HG03469 (cell line): ENCODE measurements around the gene TNFRSF9.
"Not testable (repeated sequence)": the region's sequence is repeated elsewhere in the genome, so short reads cannot be mapped to it uniquely, and the experiment has no call there.

Source experiments
- ATAC-seq: cut with Tn5 transposase; IDR thresholded peaks from one replicate; pipeline ENCODE4 v1.9.1; 2021; ENCODE audit warnings: mild to moderate bottlenecking, moderate library complexity, moderate number of reproducible peaks; ENCODE audit not compliant: unreplicated experiment

Gene TNFRSF9

GRCh38 chr1:7921796-7922195 is 18.8 kb downstream of the TNFRSF9 start:
- ATAC-seq, result no peak

- no peak for ATAC-seq
These were observed 20.8 kb downstream of the TNFRSF9 start for GRCh38 chr1:7919880-7920279.

- not testable (repeated sequence) for ATAC-seq
These were observed 22.7 kb downstream of the TNFRSF9 start for GRCh38 chr1:7917971-7918370.

- no peak for ATAC-seq
These were observed 24.2 kb downstream of the TNFRSF9 start for GRCh38 chr1:7916501-7916830.

- no peak for ATAC-seq
These were observed 24.7 kb downstream of the TNFRSF9 start for GRCh38 chr1:7915826-7916500.

- no peak for ATAC-seq
These were observed 27.7 kb downstream of the TNFRSF9 start for GRCh38 chr1:7912743-7913557.

- no peak for ATAC-seq
These were observed 28.5 kb downstream of the TNFRSF9 start for GRCh38 chr1:7912145-7912544.

- ATAC-seq, result no peak
These were observed 35.4 kb downstream of the TNFRSF9 start for GRCh38 chr1:7905262-7905661.

GRCh38 chr1:7902478-7903085 is 38.1 kb downstream of the TNFRSF9 start:
- ATAC-seq, result no peak

GRCh38 chr1:7899741-7900140 is 40.9 kb downstream of the TNFRSF9 start:
- no peak for ATAC-seq

GRCh38 chr1:7898962-7899361 is 41.7 kb downstream of the TNFRSF9 start:
- no peak for ATAC-seq

- ATAC-seq, result no peak
These were observed 43.6 kb downstream of the TNFRSF9 start for GRCh38 chr1:7896994-7897393.

GRCh38 chr1:7893529-7894180 is 47.0 kb downstream of the TNFRSF9 start:
- no peak for ATAC-seq

- no peak for ATAC-seq
These were observed 48.8 kb downstream of the TNFRSF9 start for GRCh38 chr1:7891804-7892203.

GRCh38 chr1:7890853-7891252 is 49.8 kb downstream of the TNFRSF9 start:
- ATAC-seq, result no peak

- ATAC-seq, result no peak
These were observed 52.2 kb downstream of the TNFRSF9 start for GRCh38 chr1:7888248-7889081.

- no peak for ATAC-seq
These were observed 54.3 kb downstream of the TNFRSF9 start for GRCh38 chr1:7886405-7886745.

GRCh38 chr1:7885513-7886404 is 54.9 kb downstream of the TNFRSF9 start:
- ATAC-seq, result no peak

- ATAC-seq, result no peak
These were observed 55.9 kb downstream of the TNFRSF9 start for GRCh38 chr1:7884757-7885156.

GRCh38 chr1:7879228-7879627 is 61.4 kb downstream of the TNFRSF9 start:
- no peak for ATAC-seq
